ENCODE data around the gene SMYD3. TPM values are rescaled to one million over a fixed set of nuclear protein-coding genes. Genes with fewer than 3 reads are reported as not detected.

Gene SMYD3
- total RNA-seq, 1 experiment from 2014 or later = 17.4 TPM

GRCh38 chr1:246447501-246447900 lies 59.6 kb downstream of the SMYD3 start:
- no peaks in the 10 kb centered on the region for H3K27me3 ChIP-seq (ENCODE audit: control insufficient read depth, insufficient read depth, low read length)
- no peaks in the 10 kb centered on the region for H3K36me3 ChIP-seq (ENCODE audit: control insufficient read depth, insufficient read depth, low read length)
- no peak for TF ChIP-seq REST (IDR thresholded peaks at IDR 0.05; ENCODE audit: insufficient read depth in 1 of 2, low read depth in 2 of 2, low read length in 1 of 2)
- TF ChIP-seq TCF7L2 (IDR thresholded peaks at IDR 0.05; ENCODE audit: low read depth, low read length) = no peak
- TF ChIP-seq POLR2AphosphoS5 (IDR thresholded peaks at IDR 0.05; ENCODE audit: low read depth, low read length) = no peak
- TF ChIP-seq SIN3A (IDR thresholded peaks at IDR 0.05; ENCODE audit: borderline replicate concordance, insufficient read depth, low read depth, low read length) = no peak
- TF ChIP-seq, protein P1, sequence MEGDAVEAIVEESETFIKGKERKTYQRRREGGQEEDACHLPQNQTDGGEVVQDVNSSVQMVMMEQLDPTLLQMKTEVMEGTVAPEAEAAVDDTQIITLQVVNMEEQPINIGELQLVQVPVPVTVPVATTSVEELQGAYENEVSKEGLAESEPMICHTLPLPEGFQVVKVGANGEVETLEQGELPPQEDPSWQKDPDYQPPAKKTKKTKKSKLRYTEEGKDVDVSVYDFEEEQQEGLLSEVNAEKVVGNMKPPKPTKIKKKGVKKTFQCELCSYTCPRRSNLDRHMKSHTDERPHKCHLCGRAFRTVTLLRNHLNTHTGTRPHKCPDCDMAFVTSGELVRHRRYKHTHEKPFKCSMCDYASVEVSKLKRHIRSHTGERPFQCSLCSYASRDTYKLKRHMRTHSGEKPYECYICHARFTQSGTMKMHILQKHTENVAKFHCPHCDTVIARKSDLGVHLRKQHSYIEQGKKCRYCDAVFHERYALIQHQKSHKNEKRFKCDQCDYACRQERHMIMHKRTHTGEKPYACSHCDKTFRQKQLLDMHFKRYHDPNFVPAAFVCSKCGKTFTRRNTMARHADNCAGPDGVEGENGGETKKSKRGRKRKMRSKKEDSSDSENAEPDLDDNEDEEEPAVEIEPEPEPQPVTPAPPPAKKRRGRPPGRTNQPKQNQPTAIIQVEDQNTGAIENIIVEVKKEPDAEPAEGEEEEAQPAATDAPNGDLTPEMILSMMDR (IDR thresholded peaks at IDR 0.05) = no peak
- H3K9me3 ChIP-seq (ENCODE audit: control insufficient read depth, insufficient read depth, low read depth, low read length) = no peaks in the 10 kb centered on the region
- ChIA-PET CTCF (no interaction called here), POLR2A (no interaction called here)
- BruUV-seq (replicated peaks) = no TSS peak
- no peaks in the 10 kb centered on the region for H3K4me1 ChIP-seq (ENCODE audit: control insufficient read depth, insufficient read depth, low read length)
- DNase-seq (ENCODE audit: low read depth, low spot score) (no peak), ATAC-seq (no peak)
- H3K27ac ChIP-seq (ENCODE audit: low read length) = no peak overlapping the region
- in situ Hi-C loops (cut with HindIII; ENCODE audit: low pct_unique_long_range_greater_than_20kb, low sequenced_read_pairs) = no loop called here
- H3K4me3 ChIP-seq (ENCODE audit: low read depth in 2 of 2, low read length in 2 of 2) = no peak overlapping the region
- intact Hi-C loops (cut with micrococcal nuclease; ENCODE audit: unreplicated experiment) = no loop called here

GRCh38 chr1:246445503-246445902 lies 61.6 kb downstream of the SMYD3 start:
- TF ChIP-seq POLR2AphosphoS5 (IDR thresholded peaks at IDR 0.05; ENCODE audit: low read depth, low read length) (no peak), REST (IDR thresholded peaks at IDR 0.05; ENCODE audit: insufficient read depth in 1 of 2, low read depth in 2 of 2, low read length in 1 of 2) (no peak), TCF7L2 (IDR thresholded peaks at IDR 0.05; ENCODE audit: low read depth, low read length) (no peak), SIN3A (IDR thresholded peaks at IDR 0.05; ENCODE audit: borderline replicate concordance, insufficient read depth, low read depth, low read length) (no peak)
- TF ChIP-seq, protein P1 (IDR thresholded peaks at IDR 0.05) = no peak
- no peak for ATAC-seq
- in situ Hi-C loops (cut with HindIII; ENCODE audit: low pct_unique_long_range_greater_than_20kb, low sequenced_read_pairs) = no loop called here
- CTCF ChIA-PET = no interaction called here
- no peaks in the 10 kb centered on the region for H3K27me3 ChIP-seq (ENCODE audit: control insufficient read depth, insufficient read depth, low read length)
- no peaks in the 10 kb centered on the region for H3K4me1 ChIP-seq (ENCODE audit: control insufficient read depth, insufficient read depth, low read length)
- DNase-seq (ENCODE audit: low read depth, low spot score) = no peak
- no TSS peak for BruUV-seq (replicated peaks)
- no peak overlapping the region for H3K27ac ChIP-seq (ENCODE audit: low read length)
- intact Hi-C loops (cut with micrococcal nuclease; ENCODE audit: unreplicated experiment) = no loop called here
- no peaks in the 10 kb centered on the region for H3K36me3 ChIP-seq (ENCODE audit: control insufficient read depth, insufficient read depth, low read length)
- H3K4me3 ChIP-seq (ENCODE audit: low read depth in 2 of 2, low read length in 2 of 2) = no peak overlapping the region
- no peaks in the 10 kb centered on the region for H3K9me3 ChIP-seq (ENCODE audit: control insufficient read depth, insufficient read depth, low read depth, low read length)
- POLR2A ChIA-PET = no interaction called here

All from Panc1 (cell line).